Calu3 (cell line): Measurements from ENCODE around the gene HK1. TPM values are rescaled to one million over a fixed set of nuclear protein-coding genes. Genes with fewer than 3 reads are reported as not detected.

Experiments used
- BruUV-seq: library from RNA; stranded (reverse); fragments of 400-500 nt; replicated peaks from 2 replicates; lab custom pipeline; 2021; lab: Mats Ljungman, UMichigan
- CTCF ChIA-PET: fragments of 300-600 bp; sonication (Branson Sonifier 250); formaldehyde crosslinking; loops from one replicate; lab custom pipeline; 2022; ENCODE audit warnings: antibody characterized with exemption; lab: Charles Lee
- DNase-seq: peaks from one replicate; pipeline ENCODE4 v3.0.0; 2022
- H3K27ac Mint-ChIP-seq: one replicate; pipeline ENCODE4 v1.8.0; 2022; ENCODE audit warnings: mixed read lengths; ENCODE audit not compliant: unreplicated experiment
- H3K27me3 Mint-ChIP-seq: one replicate; pipeline ENCODE4 v1.8.0; 2022; ENCODE audit warnings: mixed read lengths; ENCODE audit not compliant: unreplicated experiment
- H3K36me3 Mint-ChIP-seq: one replicate; pipeline ENCODE4 v1.8.0; 2022; ENCODE audit warnings: mild to moderate bottlenecking, moderate library complexity, mixed read lengths; ENCODE audit not compliant: insufficient read depth, unreplicated experiment
- H3K4me1 Mint-ChIP-seq: one replicate; pipeline ENCODE4 v1.8.0; 2022; ENCODE audit warnings: mild to moderate bottlenecking, low read depth, mixed read lengths; ENCODE audit not compliant: unreplicated experiment
- H3K4me3 Mint-ChIP-seq: one replicate; pipeline ENCODE4 v1.8.0; 2022; ENCODE audit warnings: mild to moderate bottlenecking, low read depth, moderate library complexity, mixed read lengths; ENCODE audit not compliant: unreplicated experiment
- H3K9me3 Mint-ChIP-seq: one replicate; pipeline ENCODE4 v1.8.0; 2022; ENCODE audit warnings: low read depth, mixed read lengths; ENCODE audit not compliant: unreplicated experiment
- intact Hi-C: fragments of 100-400 bp; cut with micrococcal nuclease; formaldehyde crosslinking; loops from one replicate; pipeline ENCODE4 v1.10.0; 2022; ENCODE audit not compliant: unreplicated experiment
- total RNA-seq: library from RNA; stranded (reverse); gene quantifications from 2 replicates; pipeline ENCODE4 v1.2.3, GENCODE V29; 2022
- TF ChIP-seq, protein P1 (sequence below): fragments of 200-600 bp; IDR thresholded peaks from one replicate; pipeline ENCODE4 v1.8.0; 2022; ENCODE audit warnings: antibody characterized with exemption; ENCODE audit not compliant: unreplicated experiment

The HK1 gene
- total RNA-seq, 1 experiment from 2014 or later = 58.8 TPM

DNA sequence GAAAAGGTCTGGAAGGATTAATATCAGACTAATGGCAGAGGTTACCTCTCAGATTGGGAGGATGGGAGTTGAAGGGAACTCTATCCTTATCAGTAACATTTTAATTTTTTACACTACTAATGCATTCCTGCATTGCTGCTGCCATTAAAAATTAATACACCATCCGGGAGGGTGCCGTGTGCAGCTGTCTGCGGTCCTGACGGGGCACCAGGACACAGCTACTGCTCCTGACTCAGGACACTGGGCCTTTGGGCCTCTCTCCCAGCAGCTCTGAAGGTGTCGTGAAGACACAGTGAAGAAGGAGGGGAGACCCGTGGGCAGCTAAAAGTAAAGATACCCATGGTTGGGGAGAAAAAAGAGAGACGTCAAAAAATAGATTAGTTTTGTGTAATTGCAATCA, 23.4 kb upstream of the HK1 start:
- peak overlapping the region; percentile 46 for H3K27ac Mint-ChIP-seq
- TF ChIP-seq, protein P1, sequence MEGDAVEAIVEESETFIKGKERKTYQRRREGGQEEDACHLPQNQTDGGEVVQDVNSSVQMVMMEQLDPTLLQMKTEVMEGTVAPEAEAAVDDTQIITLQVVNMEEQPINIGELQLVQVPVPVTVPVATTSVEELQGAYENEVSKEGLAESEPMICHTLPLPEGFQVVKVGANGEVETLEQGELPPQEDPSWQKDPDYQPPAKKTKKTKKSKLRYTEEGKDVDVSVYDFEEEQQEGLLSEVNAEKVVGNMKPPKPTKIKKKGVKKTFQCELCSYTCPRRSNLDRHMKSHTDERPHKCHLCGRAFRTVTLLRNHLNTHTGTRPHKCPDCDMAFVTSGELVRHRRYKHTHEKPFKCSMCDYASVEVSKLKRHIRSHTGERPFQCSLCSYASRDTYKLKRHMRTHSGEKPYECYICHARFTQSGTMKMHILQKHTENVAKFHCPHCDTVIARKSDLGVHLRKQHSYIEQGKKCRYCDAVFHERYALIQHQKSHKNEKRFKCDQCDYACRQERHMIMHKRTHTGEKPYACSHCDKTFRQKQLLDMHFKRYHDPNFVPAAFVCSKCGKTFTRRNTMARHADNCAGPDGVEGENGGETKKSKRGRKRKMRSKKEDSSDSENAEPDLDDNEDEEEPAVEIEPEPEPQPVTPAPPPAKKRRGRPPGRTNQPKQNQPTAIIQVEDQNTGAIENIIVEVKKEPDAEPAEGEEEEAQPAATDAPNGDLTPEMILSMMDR = no peak
- no peaks in the 10 kb centered on the region for H3K4me1 Mint-ChIP-seq
- peaks cover 99% of the 10 kb centered on the region for H3K36me3 Mint-ChIP-seq
- CTCF ChIA-PET = no interaction called here
- H3K9me3 Mint-ChIP-seq = no peaks in the 10 kb centered on the region
- no peak overlapping the region for H3K4me3 Mint-ChIP-seq
- BruUV-seq = no TSS peak
- intact Hi-C loops = no loop called here
- no peaks in the 10 kb centered on the region for H3K27me3 Mint-ChIP-seq
- no peak for DNase-seq

DNA sequence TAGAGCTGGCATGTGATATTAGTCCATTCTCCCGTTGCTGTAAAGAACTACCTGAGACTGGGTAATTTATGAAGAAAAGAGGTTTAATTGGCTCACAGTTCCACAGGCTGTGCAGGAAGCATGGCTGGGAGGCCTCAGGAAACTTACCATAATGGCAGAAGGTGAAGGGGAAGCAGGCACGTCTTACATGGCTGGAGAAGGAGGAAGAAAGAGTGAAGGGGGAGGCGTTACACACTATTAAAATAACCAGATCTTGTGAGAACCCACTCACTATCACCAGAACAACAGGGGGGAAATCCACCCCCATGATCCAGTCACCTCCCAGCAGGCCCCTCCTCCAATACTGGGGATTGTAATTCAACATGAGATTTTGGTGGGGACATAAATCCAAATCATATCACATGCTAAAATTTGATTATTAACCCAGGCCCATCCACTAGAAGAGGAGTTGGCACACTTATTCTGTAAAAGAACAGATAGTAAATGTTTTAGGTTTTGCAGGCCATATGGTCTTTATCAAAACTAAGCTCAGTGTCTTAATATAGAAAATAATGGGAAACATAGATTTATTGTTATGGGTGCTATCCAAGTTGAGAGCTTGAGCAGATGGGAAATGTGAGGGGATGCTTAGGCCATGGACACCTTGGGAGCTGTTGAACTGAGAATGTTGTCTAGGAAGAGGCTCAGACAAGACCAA, 18.6 kb upstream of the HK1 start:
- H3K4me1 Mint-ChIP-seq = no peaks in the 10 kb centered on the region

DNA sequence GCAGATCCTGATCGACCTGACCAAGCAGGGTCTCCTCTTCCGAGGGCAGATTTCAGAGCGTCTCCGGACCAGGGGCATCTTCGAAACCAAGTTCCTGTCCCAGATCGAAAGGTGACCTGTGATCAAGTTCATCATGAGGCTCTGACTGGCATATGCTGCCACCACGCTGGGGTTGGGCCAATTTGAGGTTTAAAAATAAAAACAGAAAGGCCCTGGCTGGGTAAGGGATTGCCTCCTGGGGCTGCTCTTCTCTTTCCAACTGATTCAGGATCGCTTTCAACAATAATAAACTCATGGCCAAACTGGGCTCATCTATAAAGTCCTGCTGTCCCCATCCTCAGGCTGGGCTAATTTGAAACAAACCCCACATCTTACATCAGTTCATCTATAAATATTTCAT, 17.1 kb upstream of the HK1 start:
- Mint-ChIP-seq H3K4me3 (no peak overlapping the region), H3K27ac (no peak overlapping the region), H3K4me1 (no peaks in the 10 kb centered on the region), H3K27me3 (no peaks in the 10 kb centered on the region), H3K9me3 (no peaks in the 10 kb centered on the region), H3K36me3 (peaks cover 95% of the 10 kb centered on the region)
- CTCF ChIA-PET = no interaction called here
- DNase-seq = no peak
- no TSS peak for BruUV-seq
- TF ChIP-seq, protein P1 = no peak
- intact Hi-C loops = loop anchor here (10.0 kb wide), 1 partner anchor 134 kb away; no protein-coding TSS in a partner anchor

More for the DNA sequence above, 18.6 kb upstream of the HK1 start:
- H3K9me3 Mint-ChIP-seq = no peaks in the 10 kb centered on the region
- no peak for DNase-seq
- TF ChIP-seq, protein P1 = no peak
- intact Hi-C loops = loop anchor here (10.0 kb wide), 1 partner anchor 135 kb away; no protein-coding TSS in a partner anchor
- CTCF ChIA-PET = interaction anchor here (0.8 kb wide), 1 partner anchor 43 kb away, joined by 5 read pairs; no protein-coding TSS in a partner anchor
- no peak overlapping the region for H3K4me3 Mint-ChIP-seq
- BruUV-seq = no TSS peak
- H3K27me3 Mint-ChIP-seq = no peaks in the 10 kb centered on the region
- H3K27ac Mint-ChIP-seq = no peak overlapping the region
- H3K36me3 Mint-ChIP-seq = peaks cover 96% of the 10 kb centered on the region

DNA sequence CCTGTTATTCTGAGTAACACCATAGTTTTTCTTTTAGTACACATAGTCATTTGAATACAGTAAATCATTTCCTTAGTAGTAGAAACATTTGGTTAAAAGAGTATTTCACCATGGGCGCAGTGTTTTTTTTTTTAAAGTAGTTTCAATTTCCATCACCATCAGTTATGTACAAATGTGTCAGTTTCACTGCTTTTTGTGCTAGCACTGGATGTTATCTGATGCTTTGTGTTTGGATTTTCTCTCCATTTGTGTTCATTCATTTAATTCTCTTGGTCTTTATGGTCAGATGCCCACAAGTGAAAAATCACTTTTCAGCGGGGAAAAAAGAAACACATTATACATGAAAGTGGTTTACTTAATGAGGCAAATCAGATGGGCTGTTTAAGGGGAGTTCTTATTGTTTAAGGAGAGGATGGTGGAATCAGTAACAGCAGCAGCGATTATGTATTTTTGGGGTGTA, 16.0 kb upstream of the HK1 start:
- intact Hi-C loops = loop anchor here (10.0 kb wide), 1 partner anchor 132 kb away; no protein-coding TSS in a partner anchor
- DNase-seq = no peak
- peaks cover 95% of the 10 kb centered on the region for H3K36me3 Mint-ChIP-seq
- peak overlapping the region; percentile 28 for H3K27ac Mint-ChIP-seq
- CTCF ChIA-PET = no interaction called here
- H3K4me3 Mint-ChIP-seq = no peak overlapping the region
- no peaks in the 10 kb centered on the region for H3K9me3 Mint-ChIP-seq
- no peaks in the 10 kb centered on the region for H3K4me1 Mint-ChIP-seq
- BruUV-seq = no TSS peak
- H3K27me3 Mint-ChIP-seq = no peaks in the 10 kb centered on the region
- TF ChIP-seq, protein P1 = no peak
